ENCODE measurements around the gene SLC44A5. TPM values are rescaled to one million over a fixed set of nuclear protein-coding genes. Genes with fewer than 3 reads are reported as not detected.

The SLC44A5 gene
- total RNA-seq, 4 donors from 2014 or later: 0.22 to 0.57 (median 0.42) TPM

DNA sequence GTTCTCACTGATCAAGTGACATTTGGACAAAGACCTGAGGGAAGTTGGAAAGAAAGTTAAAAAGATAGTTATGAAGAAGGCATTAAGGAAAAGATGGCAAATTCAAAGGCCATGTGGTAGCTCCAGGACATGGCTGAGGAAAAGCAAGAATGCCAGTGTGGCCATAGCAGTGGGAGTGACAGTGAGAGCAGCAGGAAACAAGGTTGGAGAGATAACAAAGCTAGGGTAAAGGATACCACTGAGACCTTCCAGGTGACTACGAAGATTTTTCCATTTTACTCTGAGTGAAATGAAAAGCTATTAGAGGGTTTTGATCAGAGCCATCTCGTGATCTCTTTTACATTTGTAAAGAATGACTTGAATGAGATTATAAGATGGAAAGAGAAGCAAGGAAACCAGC, 170.6 kb downstream of the SLC44A5 start:
- TF ChIP-seq, protein P1, sequence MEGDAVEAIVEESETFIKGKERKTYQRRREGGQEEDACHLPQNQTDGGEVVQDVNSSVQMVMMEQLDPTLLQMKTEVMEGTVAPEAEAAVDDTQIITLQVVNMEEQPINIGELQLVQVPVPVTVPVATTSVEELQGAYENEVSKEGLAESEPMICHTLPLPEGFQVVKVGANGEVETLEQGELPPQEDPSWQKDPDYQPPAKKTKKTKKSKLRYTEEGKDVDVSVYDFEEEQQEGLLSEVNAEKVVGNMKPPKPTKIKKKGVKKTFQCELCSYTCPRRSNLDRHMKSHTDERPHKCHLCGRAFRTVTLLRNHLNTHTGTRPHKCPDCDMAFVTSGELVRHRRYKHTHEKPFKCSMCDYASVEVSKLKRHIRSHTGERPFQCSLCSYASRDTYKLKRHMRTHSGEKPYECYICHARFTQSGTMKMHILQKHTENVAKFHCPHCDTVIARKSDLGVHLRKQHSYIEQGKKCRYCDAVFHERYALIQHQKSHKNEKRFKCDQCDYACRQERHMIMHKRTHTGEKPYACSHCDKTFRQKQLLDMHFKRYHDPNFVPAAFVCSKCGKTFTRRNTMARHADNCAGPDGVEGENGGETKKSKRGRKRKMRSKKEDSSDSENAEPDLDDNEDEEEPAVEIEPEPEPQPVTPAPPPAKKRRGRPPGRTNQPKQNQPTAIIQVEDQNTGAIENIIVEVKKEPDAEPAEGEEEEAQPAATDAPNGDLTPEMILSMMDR (IDR thresholded peaks at IDR 0.05; ENCODE audit: low read depth): no peak

DNA sequence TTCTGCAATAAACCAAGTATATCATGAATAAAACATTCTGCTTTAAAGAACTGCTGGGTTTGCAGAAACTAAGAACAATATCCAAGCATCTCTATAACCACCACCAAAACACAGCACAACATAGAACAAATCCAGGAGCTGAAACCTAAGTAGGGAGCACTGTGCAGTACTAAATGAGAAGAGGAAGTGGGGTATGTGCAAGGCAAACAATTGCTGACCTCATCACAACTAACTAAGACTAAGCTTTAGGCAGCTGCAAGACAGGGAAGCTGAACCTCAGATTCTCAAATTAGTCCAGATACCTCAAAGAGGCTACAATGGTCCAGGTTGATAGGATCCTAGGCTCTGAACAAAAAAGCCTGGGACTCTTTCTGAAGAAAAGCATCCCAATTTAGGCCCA, 172.6 kb downstream of the SLC44A5 start:
- TF ChIP-seq, protein P1 (IDR thresholded peaks at IDR 0.05; ENCODE audit: low read depth): no peak

DNA sequence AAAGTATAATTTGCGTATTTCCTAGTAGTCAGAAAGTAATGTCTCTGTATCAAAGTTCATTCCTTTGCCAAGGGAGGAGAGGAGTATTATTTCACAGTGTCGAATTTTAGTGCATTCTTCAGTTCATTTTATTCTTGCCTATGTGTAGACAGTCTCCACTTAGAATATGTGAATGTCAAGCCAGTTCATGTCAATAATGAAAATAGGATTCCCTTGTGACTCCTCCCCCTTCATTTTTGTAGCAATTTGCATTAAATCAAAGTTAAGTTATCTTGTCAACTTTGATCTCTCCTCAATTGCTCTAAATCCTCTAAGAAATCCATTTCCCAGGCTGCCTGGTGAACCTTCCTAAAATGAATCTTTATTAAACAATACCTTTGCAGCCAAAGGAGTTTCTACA, 179.1 kb downstream of the SLC44A5 start:
- TF ChIP-seq, protein P1 (IDR thresholded peaks at IDR 0.05; ENCODE audit: low read depth): no peak

DNA sequence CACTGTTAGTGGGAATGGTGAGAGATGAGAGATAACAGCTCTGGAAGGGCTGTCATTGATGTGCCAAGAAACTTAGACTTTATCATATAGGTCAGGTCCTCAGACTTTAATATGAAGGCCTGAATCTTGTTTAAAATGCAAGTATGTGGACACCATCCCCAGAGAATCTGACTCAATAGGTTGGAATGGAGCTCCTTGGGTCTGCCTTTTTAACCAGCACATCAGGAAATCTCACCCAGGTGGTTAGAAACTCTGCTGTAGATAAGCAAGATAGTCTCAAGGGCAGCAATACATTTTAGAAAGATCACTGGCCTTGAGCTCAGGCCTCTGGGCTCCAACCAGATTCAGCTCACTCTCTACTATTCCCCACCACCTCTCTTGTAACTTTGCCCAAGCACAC, 180.4 kb downstream of the SLC44A5 start:
- TF ChIP-seq, protein P1 (IDR thresholded peaks at IDR 0.05; ENCODE audit: low read depth): no peak

DNA sequence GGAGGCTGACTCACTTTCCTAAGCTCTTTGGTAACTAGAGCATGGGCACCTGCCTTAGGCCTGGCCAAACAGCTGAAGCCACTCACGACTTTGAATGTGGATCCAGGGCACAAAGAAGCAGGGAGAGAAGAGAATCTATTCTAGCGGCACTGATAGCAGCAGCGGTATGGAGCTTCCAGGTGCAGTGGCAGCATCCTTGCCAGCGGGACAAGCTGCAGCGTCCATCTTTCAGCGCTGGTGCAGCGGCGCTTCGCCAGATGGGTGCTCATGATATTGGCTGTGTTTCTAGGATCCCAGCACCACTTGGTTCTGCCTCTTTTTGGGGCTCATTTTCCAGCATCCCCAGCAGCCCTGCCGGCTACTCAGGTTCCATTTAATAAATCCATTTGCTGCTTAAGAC, 184.2 kb downstream of the SLC44A5 start:
- TF ChIP-seq, protein P1 (IDR thresholded peaks at IDR 0.05; ENCODE audit: low read depth): no peak

DNA sequence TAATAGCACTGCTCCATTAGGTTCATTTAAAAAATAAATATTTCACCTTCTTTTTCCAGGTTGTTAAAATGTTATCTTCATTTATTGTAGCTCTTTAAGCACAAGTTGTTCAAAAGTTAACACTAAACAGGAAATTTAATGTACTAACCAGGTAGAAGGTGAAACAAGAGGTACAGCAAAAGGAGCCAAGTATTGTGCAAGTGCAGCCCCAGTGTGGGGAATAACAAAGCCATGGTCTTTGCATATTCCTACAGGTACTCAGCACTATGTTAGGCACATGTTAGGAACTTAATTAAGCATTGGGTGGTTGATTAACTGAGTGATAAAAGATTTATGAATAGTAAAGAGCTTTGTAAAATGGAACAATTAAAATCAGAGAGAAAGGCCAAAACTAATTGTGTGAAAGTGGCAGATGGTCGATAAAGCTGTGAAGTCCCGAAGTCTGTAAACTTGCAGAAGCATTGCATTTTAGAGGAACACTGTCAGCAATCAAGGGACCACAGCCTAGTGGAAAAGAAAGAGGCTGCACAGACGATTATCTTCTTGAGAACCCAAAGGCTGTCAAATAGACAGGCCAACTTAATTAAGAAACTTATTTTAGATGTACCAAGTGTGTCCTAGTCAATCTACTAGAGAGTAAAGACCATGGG, 185.8 kb downstream of the SLC44A5 start:
- TF ChIP-seq, protein P1 (IDR thresholded peaks at IDR 0.05; ENCODE audit: low read depth): no peak

DNA sequence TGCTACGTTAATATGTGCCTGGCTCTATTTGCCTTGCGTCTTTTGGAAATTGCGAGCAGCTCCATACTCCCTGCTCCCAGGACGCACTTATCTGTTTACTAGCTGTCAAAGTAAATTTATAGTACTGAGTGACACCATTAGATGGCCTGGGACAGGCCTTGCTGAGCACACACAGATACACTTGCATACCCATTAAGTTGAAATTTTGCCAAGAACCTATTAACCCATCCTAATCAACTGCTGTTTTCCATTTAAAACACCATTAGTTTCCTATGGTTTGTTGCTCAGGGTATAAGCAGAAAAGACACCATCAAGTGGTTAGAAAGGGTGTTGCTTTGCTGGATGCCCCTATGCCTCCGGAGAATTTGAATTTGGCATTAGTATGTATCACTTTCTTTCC, 187.3 kb downstream of the SLC44A5 start:
- TF ChIP-seq, protein P1 (IDR thresholded peaks at IDR 0.05; ENCODE audit: low read depth): no peak

All from subcutaneous adipose tissue (tissue), 4 donors.